Activated naive CD8-positive, alpha-beta T cell treated with anti-CD3 and anti-CD28 coated beads, Interleukin-2, amount 50 U/mL, for 16 hours (primary cell): ENCODE data around the gene MANF.

Source experiments
- DNase-seq: peaks from one replicate; pipeline ENCODE4 v3.0.0-alpha.2; 2020; ENCODE audit warnings: low read depth, low spot score

The MANF gene

GRCh38 chr3:51390246-51391074 is 5.4 kb downstream of the MANF start:
- no peak for DNase-seq

- DNase-seq, result peak; percentile 92
These were observed 6.0 kb downstream of the MANF start, which contains the start of gene RBM15B for GRCh38 chr3:51391075-51391565. RBM15B (plus strand) TSS chr3:51391285; CDS start chr3:51391400, 115 bp downstream.

DNA sequence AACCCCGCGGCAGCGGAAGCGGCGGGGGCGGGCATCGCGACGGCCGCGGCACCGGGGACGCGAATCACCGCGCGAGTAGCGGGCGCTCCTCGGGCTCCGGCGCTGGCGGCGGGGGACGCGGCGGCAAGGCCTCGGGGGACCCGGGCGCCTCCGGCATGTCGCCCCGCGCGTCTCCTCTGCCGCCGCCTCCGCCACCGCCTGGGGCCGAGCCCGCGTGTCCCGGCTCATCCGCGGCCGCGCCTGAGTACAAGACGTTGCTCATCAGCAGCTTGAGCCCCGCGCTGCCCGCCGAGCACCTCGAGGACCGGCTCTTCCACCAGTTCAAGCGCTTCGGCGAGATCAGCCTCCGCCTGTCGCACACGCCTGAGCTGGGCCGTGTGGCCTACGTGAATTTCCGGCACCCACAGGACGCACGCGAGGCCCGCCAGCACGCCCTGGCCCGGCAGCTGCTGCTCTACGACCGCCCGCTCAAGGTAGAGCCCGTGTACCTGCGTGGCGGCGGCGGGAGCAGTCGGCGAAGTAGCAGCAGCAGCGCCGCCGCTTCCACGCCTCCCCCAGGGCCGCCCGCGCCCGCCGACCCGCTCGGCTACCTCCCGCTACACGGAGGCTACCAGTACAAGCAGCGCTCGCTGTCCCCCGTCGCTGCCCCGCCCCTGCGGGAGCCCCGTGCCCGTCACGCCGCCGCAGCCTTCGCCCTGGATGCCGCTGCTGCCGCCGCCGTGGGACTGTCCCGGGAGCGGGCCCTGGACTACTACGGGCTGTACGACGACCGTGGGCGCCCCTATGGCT is 6.7 kb downstream of the MANF start:
- no peak for DNase-seq

- no peak for DNase-seq
These were observed 7.5 kb downstream of the MANF start for GRCh38 chr3:51392355-51393133.

DNA sequence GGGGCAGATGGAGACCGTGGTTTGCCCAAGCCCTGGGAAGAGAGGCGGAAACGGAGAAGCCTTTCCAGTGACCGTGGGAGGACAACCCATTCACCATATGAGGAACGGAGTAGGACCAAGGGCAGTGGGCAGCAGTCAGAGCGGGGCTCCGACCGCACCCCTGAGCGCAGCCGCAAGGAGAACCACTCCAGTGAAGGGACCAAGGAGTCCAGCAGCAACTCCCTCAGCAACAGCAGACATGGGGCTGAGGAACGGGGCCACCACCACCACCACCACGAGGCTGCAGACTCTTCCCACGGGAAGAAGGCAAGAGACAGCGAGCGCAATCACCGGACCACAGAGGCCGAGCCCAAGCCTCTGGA is 8.0 kb downstream of the MANF start:
- DNase-seq, result no peak

GRCh38 chr3:51393564-51393963 is 8.5 kb downstream of the MANF start:
- no peak for DNase-seq

DNA sequence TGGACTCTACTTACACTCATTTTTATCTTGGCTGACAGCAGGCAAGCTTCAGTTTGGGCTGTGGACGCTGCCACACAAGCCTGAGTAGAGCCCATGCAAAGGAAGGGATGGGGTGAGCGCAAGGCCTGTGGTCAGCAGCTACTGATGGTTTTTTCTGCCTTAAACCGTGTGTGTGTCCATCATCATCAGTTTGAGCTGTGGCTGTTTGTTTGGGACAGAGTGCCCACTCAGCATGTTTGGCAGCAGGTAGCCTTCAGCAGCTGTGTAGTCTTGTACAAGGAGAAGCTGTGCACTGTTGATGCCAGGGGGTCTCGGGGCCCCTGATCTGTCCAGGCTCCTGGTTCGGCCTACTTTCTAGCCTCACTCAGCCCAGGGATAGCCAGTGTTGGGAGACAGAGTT is 9.4 kb downstream of the MANF start:
- DNase-seq, result no peak

DNA sequence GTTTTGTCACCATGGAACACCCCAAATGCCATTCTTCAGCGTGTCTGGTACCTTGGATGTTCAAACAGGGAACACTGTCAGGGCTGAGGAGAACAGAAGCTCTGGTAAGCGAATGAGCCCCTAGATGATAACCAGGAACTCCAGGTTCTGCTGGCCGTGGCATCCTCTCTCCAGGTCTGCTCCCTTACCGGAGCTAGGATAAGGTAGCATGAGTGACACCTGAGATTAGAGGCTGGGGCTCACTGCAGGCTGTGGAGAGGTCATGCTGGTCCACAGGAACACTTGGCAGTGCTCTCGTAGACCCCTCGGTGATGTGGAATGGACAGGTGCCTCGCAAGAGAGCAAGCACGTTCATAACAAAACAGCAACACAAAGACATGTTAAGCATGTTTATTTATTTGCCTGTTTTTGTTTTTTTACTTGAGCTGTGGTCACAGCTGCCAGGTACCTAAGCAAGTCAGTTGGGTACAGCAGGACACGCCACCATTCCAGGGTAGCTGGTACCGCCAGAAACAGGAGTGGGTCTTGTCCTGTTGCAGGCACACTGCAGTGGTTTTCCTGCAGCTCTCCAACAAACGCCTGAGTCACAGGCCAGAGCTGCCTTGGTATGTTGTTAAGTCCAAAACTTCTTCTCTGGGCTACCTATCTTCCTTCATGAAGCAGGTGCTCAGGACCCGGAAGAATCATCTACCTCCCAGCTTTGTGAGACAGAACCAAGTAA is 10.6 kb downstream of the MANF start:
- DNase-seq, result no peak

GRCh38 chr3:51396401-51396800 is 11.3 kb downstream of the MANF start:
- DNase-seq, result no peak

DNA sequence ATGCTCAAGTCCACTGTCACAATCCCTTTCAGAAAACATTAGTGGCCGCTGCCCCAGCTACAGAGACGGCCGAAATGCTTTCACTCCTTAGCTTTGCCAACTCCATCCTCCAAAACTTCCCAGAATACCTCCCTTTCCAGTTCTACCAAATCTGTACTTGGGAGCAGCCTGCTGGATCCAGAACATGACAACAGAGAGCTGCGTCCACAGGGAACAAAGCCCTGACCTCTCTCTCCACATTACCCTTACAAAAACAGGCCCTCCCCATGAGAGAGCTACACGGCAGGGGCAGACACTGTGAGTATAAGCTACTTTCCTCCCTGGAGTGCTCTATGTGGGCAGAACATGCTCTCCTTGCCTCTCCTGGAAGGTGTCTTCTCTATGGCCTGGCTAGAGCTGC is 12.3 kb downstream of the MANF start:
- no peak for DNase-seq

GRCh38 chr3:51398595-51399310 is 13.7 kb downstream of the MANF start:
- no peak for DNase-seq

DNA sequence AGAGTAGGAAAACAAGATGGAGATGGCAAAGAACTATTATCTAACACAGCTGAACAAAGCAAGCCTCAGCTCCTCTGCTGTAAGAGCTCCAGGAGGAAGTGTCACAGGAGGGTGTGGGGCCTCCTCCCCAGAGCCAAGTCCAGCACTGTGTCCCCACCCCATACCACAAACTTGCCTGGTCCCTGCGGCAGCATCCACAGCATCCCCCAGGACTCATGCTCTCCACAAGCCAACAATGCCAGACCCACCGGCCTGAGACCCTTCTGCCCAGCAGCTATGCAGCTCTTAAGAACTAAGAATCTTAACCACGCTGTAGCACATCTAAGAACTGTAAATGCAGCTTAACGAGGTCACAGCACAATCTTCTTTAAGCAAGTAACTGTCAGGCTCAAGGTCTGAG is 15.1 kb downstream of the MANF start:
- no peak for DNase-seq

DNA sequence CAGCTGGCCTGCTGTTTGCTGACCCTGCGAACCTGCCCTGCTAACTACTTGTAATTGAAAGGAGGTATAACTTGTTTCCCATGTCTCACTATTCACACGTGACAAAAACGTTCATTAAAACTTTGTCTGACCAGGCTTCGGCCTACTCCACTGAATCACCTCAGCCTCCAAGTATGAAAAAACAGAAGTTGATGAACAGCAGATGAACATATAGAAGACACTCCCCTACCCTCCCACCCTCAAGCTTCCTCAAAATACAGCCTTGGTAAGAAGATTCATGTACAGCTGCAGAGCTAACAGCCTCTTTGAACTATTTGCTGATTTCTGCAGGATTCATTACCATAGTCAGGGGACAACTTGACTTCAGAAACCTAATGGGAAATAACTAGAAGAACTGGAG is 16.6 kb downstream of the MANF start:
- DNase-seq, result no peak

DNA sequence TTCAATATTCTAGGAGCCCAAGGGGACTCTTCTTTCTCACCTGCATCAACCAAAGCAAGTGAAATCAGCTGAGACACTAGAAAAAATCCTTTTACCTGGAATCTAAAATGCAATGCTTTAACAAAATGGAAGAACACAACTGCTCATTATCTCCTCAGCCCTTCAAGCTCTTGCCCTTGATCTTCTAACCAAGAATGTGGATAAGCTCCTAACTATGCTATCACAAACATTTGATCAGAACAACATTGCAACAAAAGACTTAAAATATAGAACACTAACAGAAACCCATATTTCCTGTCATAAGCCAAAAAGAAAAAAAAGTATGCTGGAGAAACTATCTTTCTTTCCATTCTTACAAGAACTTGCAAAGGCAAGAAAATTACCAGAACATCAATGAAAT is 18.6 kb downstream of the MANF start:
- DNase-seq, result no peak

GRCh38 chr3:51408021-51408420 is 22.9 kb downstream of the MANF start:
- DNase-seq, result no peak

GRCh38 chr3:51408813-51409212 is 23.7 kb downstream of the MANF start:
- no peak for DNase-seq

DNA sequence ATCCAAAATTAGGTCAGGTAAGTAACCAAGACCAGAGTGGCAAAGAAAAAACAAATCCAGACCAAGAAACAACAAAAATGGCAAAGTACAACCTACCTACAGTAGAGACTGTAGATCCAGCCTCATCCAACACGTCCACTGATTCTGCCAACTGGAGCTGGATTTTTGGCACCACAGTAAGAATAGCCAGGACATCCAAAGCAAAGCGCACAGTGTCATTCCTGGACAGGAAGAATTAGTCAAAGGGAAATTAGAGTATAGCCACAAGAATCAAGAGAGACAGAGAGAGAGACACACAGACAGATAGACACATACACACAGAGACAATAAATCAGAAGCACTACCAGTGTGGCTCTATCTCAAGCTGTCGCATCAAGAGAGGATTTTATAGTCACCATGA is 37.1 kb downstream of the MANF start:
- DNase-seq, result no peak

DNA sequence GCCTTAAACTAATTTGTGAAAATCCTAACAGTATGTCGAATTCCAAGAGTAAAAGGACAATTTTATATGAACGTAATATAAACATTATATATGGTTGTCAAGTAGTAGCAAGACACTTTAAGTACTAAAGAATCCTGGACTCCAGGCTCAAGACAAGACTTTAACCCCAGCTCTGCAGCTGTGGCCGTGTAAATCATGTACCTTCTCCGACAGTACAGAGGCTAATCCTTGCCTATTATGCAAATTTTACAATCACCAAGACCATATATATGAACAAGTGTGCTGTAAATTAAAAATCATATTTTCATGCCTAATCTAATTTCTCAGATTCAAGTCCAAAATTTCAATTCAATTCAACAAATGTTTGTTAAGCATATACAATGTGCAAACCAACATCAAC is 41.8 kb downstream of the MANF start:
- no peak for DNase-seq

- no peak for DNase-seq
These were observed 44.0 kb downstream of the MANF start for GRCh38 chr3:51429138-51429537.

DNA sequence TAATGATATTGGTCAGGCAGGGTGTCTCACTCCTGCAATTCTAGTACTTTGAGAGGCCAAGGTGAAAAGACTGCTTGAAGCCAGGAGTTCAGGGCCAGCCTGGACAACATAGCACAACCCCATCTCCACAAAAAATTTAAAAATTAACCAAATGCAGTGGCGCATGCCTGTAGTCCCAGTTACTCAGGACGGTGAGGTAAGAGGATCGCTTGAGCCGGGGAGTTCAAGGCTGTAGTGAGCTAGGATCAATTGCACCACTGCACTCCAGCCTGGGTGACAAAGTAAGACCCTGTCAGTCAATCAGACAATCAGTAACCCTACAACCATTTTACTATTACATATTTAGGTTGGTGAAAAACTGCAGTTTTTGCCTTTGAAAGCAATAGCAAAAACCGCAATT is 49.0 kb downstream of the MANF start:
- DNase-seq, result no peak
